GM12891 (cell line): ENCODE data around the gene SAMD8.

Experiments used
- PAX5 ChIP-seq: IDR thresholded peaks from 2 replicates; pipeline ENCODE4 v1.6.1; 2011; ENCODE audit warnings: low read length, moderate library complexity, mild to moderate bottlenecking; ENCODE audit not compliant: insufficient read depth, severe bottlenecking
- POLR2A ChIP-seq: IDR thresholded peaks from 2 replicates; pipeline ENCODE4 v1.6.1; 2011; ENCODE audit warnings: low read depth, low read length, control low read depth
- POLR2AphosphoS5 ChIP-seq: IDR thresholded peaks from 2 replicates; pipeline ENCODE4 v1.6.1; 2011; ENCODE audit warnings: low read depth, low read length, control low read depth
- POU2F2 ChIP-seq: IDR thresholded peaks from 2 replicates; pipeline ENCODE4 v1.6.1; 2011; ENCODE audit warnings: low read depth, mild to moderate bottlenecking, control low read depth, low read length, moderate library complexity
- SPI1 ChIP-seq: IDR thresholded peaks from 2 replicates; pipeline ENCODE4 v1.6.1; 2011; ENCODE audit warnings: low read depth, low read length, control low read depth
- TAF1 ChIP-seq: IDR thresholded peaks from 2 replicates; pipeline ENCODE4 v1.6.1; 2011; ENCODE audit warnings: low read depth, low read length, control low read depth

GRCh38 chr10:75179657-75180177, 68.3 kb downstream of the SAMD8 start:
- TF ChIP-seq POLR2AphosphoS5 (no peak), POLR2A (no peak), TAF1 (no peak), POU2F2 (no peak), SPI1 (no peak), PAX5 (no peak)
